ENCODE results near the gene CHMP4A.

The CHMP4A gene

DNA sequence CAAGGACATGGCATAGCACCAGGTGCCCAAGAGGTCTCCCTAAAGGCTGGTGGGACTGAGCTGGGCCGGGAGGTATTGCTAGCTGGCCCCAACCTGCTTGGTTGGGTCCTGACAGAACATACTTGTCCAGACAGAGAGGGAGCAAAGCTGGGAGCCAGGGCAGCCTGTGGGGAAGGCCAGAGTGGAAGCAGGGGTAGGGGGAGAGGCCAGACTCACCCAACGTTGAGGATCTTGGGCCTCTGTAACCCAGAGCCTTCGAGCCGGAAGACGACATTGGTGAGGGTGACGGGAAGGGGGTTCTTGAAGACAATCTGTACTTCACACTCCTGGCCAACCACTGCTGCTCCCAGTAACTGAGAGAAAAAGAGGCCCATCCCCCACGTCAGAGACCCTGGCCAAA lies 40.6 kb upstream of the CHMP4A start:
- TF ChIP-seq, protein P1, sequence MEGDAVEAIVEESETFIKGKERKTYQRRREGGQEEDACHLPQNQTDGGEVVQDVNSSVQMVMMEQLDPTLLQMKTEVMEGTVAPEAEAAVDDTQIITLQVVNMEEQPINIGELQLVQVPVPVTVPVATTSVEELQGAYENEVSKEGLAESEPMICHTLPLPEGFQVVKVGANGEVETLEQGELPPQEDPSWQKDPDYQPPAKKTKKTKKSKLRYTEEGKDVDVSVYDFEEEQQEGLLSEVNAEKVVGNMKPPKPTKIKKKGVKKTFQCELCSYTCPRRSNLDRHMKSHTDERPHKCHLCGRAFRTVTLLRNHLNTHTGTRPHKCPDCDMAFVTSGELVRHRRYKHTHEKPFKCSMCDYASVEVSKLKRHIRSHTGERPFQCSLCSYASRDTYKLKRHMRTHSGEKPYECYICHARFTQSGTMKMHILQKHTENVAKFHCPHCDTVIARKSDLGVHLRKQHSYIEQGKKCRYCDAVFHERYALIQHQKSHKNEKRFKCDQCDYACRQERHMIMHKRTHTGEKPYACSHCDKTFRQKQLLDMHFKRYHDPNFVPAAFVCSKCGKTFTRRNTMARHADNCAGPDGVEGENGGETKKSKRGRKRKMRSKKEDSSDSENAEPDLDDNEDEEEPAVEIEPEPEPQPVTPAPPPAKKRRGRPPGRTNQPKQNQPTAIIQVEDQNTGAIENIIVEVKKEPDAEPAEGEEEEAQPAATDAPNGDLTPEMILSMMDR (IDR thresholded peaks at IDR 0.05; ENCODE audit: borderline replicate concordance, insufficient read depth, low read depth, low read length): no peak
- H3K4me3 ChIP-seq (ENCODE audit: low read depth, low read length): no peak overlapping the region

DNA sequence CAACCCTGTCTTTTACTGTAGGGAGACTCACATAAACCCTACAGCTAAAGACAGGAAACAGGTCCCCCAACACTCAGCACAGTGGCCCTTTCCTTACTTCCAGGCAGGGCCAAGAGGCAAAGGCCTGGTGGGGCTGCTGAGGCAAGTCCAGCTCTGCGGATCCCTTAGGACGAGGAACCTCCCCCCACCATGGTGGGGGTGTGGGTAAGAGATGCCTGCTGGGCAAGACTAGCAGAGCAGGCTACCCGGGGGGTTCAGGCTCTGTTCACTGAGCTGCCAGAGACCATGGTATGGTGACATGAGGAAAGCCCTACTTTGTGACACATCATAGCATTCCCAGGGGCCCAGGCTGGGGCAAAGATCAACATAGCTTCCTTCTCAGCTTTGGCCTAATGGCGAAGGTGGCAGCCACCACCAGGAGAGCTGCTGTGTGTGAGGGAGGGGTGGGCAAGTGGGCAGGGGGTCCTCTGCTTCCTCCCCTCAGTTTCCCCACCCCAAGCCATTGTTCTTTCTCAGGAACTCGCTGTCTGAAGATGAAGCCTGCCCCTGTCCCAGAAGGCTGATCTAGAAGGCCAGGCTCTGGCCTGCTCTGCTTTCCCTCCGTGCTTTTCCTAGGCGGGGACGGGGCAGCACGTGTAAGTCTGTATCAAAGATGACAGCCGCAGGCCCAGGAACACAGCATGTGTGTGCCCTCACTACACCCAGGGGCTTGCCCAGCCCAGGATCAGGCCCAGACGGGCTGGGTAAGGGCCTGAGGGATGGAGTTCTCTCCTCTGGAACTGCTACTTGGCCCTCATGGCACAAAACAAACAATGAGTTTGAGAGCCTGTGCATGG lies 39.2 kb upstream of the CHMP4A start:
- TF ChIP-seq, protein P1 (IDR thresholded peaks at IDR 0.05; ENCODE audit: borderline replicate concordance, insufficient read depth, low read depth, low read length): no peak

DNA sequence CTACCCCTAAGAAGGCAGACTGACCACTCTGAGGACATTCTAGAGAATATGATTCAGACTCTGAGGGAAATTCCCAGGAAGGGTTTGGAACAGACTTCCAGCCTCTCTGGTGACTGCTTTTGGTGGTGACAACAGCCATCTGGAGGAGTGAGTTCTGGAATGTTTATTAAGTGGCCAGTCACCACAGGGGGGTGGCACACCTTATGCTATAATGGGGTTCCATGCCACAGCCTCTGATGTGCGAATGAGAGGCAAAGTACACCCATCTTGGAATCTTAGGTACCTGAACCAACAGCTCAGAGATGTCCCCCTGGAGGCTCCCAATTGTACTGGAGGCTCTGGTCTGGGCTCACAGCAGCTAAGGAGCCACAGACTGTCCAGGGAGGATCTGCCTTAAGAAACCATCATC lies 38.6 kb upstream of the CHMP4A start:
- TF ChIP-seq, protein P1 (IDR thresholded peaks at IDR 0.05; ENCODE audit: borderline replicate concordance, insufficient read depth, low read depth, low read length): no peak
- H3K4me3 ChIP-seq (ENCODE audit: low read depth, low read length): no peak overlapping the region

More for the DNA sequence above, 39.2 kb upstream of the CHMP4A start:
- H3K4me3 ChIP-seq (ENCODE audit: low read depth, low read length): no peak overlapping the region

DNA sequence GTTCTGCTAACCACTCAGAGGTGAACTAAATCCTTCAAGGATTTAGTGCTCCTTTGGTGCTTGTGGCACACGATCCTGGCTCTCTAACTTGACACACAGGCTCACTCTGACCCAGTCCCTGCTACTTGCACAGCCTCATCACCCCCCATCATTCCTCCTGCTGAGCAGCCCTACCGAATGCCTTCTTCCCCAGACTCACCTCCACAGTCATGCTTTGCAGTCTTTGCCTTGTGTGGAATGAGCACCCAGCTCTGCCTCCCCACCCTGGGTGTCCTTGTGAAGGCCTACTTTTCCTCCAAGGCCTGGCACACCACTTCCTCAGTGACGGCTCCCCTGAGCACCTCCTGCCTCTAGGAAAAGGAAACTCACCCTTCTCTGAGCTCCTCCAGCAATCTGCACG lies 37.1 kb upstream of the CHMP4A start:
- no peak overlapping the region for H3K4me3 ChIP-seq (ENCODE audit: low read depth, low read length)
- TF ChIP-seq, protein P1 (IDR thresholded peaks at IDR 0.05; ENCODE audit: borderline replicate concordance, insufficient read depth, low read depth, low read length): no peak

DNA sequence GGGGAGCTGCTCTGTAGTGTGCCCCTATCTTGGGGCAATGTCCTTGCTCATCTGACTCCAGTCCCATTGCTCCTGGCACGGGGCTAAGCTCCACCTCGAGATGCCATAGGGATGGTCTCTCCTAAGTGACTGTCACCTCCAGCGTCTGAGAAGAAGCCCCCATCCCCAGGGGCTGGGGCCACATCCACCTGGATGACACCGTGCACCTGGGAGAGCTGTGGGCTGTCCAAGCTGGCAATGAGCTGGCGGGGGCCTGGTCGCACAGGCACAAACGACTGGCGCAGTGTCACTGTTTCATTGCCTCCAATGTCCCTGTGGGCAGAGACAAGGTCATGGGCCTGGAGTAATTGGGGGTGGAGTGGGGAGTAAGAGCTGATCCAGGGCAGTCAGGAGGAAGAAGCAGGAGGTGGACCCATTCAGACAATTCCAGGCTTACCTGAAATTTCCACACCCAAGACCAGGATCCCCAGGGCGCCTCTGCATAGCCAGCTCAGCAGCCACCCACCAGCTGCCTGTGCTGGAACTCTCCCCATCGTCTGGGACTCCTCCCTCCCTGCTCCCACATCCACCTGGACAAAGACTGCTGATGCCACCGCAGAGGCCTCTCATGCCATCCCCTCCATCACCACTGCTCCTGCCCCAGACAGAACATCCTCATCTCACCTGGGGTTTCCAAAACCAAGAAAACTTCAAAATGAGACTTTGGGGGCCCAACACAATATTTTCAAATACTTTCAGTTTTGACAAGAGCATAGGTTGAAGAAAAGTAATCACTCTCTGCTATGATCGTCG lies 36.1 kb upstream of the CHMP4A start:
- no peak overlapping the region for H3K4me3 ChIP-seq (ENCODE audit: low read depth, low read length)
- TF ChIP-seq, protein P1 (IDR thresholded peaks at IDR 0.05; ENCODE audit: borderline replicate concordance, insufficient read depth, low read depth, low read length): no peak

DNA sequence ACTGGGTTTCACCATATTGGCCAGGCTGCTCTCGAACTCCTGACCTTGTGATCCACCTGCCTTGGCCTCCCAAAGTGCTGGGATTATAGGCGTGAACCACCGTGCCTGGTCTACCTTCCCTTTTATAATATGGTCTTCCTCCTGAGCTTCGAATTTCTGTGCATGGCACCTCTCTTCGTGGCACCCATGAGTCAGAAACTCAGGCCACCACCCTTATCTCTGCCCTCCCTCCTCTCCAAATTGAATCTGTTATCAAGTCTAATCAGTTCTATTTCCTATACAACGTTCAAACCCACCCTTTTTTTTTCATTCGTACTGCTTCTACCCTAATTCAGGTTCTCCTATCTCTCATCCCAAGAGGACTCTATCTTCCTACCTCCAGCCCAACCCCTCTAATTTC lies 34.1 kb upstream of the CHMP4A start:
- TF ChIP-seq, protein P1 (IDR thresholded peaks at IDR 0.05; ENCODE audit: borderline replicate concordance, insufficient read depth, low read depth, low read length): no peak
- no peak overlapping the region for H3K4me3 ChIP-seq (ENCODE audit: low read depth, low read length)

Measured in GM12875 (cell line).